ENCODE results near the gene FCHSD2.

GRCh38 chr11:72831521-72832300 lies 310.4 kb downstream of the FCHSD2 start:
- TF ChIP-seq, protein P1, sequence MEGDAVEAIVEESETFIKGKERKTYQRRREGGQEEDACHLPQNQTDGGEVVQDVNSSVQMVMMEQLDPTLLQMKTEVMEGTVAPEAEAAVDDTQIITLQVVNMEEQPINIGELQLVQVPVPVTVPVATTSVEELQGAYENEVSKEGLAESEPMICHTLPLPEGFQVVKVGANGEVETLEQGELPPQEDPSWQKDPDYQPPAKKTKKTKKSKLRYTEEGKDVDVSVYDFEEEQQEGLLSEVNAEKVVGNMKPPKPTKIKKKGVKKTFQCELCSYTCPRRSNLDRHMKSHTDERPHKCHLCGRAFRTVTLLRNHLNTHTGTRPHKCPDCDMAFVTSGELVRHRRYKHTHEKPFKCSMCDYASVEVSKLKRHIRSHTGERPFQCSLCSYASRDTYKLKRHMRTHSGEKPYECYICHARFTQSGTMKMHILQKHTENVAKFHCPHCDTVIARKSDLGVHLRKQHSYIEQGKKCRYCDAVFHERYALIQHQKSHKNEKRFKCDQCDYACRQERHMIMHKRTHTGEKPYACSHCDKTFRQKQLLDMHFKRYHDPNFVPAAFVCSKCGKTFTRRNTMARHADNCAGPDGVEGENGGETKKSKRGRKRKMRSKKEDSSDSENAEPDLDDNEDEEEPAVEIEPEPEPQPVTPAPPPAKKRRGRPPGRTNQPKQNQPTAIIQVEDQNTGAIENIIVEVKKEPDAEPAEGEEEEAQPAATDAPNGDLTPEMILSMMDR (IDR thresholded peaks at IDR 0.05) = peak; percentile 93 to 96 (median 94)
- TF ChIP-seq POLR2A (IDR thresholded peaks at IDR 0.05) = peak in 1 of 4 donors; percentile 15
- TF ChIP-seq POLR2AphosphoS5 (IDR thresholded peaks at IDR 0.05) = peak; percentile 36 to 57

All from upper lobe of left lung (tissue), 4 donors.